ENCODE data around the gene MARK2.
A peak's percentile ranks its signal among the peaks of the same experiment; 100 is the strongest.

DNA sequence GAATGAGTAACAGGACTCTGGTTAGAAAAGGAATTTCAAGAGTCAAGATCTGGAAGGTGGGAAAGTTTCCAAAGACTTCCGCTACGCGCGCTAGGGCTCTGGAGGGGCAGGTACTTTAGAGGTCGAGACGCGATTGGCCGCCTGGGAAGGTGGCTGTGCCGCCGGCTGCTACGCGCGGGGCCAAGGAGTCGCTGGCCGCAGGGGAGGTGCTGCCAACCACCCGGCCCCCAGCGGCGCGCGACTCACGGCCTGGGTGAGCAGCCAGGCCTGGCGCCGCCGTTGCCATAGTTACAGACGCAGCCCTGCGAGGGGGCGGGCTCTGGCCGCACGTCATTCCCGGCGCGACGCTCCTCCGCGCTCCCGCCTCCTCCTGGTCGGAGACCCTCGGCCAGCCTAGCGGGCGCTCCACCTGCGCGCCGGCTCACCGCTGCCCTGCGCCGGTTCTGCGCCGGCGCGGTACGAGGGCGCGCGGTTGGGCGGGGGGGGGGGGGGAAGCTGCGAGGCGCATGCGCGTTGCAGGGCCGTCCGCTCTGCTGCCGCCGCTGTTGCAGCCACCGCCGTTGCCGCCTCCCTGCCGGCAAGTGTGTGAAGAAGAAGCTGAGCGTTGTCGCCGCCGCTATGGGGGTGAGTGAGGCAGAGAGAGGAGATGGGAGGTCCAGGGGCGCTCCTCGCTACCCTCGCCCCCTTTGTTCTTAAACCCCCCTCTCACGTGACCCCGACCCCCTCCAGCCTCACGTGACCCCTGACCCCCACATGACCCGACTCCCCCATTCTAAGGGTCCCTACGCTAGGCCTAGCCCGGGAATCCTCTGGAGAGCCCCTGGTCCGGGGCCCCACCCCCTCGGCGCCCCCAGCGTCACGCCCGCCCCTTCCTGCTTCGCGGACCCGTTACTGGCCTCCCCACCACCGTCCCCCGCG is 99.8 kb downstream of the MARK2 start, which contains the start of gene NAA40:
- TF ChIP-seq, protein P1, sequence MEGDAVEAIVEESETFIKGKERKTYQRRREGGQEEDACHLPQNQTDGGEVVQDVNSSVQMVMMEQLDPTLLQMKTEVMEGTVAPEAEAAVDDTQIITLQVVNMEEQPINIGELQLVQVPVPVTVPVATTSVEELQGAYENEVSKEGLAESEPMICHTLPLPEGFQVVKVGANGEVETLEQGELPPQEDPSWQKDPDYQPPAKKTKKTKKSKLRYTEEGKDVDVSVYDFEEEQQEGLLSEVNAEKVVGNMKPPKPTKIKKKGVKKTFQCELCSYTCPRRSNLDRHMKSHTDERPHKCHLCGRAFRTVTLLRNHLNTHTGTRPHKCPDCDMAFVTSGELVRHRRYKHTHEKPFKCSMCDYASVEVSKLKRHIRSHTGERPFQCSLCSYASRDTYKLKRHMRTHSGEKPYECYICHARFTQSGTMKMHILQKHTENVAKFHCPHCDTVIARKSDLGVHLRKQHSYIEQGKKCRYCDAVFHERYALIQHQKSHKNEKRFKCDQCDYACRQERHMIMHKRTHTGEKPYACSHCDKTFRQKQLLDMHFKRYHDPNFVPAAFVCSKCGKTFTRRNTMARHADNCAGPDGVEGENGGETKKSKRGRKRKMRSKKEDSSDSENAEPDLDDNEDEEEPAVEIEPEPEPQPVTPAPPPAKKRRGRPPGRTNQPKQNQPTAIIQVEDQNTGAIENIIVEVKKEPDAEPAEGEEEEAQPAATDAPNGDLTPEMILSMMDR (IDR thresholded peaks at IDR 0.05): no peak
- peak in 2 of 3 donors; percentile 24 to 86 for TF ChIP-seq POLR2AphosphoS5 (IDR thresholded peaks at IDR 0.05)
- TF ChIP-seq POLR2A (IDR thresholded peaks at IDR 0.05): no peak
- no peak for TF ChIP-seq EP300 (IDR thresholded peaks at IDR 0.05)
